ELR (cell line): Measurements from ENCODE around the gene GRK3.

Source experiments
- DNase-seq: peaks from one replicate; pipeline ENCODE4 v3.0.0-alpha.2; 2015; ENCODE audit warnings: low read depth

GRK3 gene

DNA sequence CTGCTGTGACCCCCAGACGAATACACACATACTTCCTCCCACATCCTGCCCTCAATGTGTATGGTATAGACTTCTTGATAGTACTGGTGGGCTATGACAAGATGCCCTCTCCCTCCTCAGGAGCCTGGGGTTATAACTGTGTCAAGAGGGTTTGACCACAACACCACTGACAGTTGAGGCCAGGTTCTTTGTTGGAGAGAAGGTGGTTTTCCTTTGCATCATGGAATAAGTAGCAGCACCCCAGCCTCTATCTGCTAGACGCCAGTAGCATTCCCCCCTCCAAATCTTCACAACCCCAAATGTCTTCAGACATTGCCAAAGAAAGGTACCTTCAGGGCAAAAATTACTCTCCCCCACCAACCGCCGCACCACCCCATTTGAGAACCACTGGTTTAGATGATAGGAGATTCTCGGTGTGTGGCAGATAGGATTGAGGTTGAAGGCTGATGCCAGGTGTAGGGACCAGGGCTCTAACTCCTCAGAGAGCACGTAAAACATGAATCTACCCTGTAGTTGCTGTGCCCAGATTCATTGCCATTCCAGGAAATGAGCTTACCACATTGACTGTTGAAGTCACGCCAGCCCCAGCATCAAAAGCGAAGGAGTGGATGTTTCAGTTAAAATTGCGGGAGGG is 172.0 kb downstream of the GRK3 start:
- no peak for DNase-seq

GRCh38 chr22:25739659-25740344 is 175.3 kb downstream of the GRK3 start:
- DNase-seq = no peak

DNA sequence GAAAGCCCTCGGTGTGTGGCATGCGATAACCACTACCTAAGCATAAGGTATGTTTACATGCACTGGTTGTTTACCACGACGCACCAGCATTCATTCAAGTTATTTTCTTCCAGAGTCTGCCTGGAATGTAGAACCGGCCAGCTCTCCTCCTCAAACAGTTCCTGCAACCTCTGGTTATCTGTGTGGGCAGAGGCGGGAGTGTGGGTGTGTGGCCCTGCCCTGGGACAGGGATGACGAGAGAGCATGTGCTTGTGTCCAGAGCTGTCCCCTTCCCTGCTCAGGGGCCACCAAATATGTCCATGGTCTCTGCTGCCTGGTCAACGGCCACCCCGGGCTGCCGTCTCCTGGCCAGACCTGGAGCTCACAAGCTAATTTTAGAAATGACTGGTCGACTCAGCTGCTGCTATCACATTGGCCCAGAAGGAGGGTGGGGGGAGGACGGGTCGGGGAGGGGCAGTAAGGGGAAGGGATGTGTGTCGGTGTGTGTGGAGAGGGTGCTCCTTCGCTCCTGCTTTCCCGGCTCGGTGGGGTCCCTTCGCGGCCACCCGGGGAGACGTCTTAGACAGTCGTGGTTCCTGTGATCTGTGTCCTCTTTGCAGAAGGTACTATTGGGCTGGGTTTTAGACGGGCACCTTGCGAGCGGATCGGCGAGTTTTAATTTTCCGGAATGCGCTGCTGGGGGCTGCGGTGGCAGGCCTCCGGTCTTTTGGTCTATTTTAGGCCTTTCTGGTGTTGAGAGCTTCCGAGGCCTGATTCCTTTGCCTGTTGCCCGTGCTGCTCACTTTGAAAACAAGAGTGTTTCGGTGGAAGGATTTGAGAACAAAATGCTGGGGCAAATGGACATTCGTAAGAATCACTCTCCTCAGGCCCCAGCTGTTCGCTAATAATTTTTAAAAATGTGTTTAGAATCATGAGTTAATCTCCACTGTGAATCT is 177.5 kb downstream of the GRK3 start, which contains the start of gene MYO18B:
Gene MYO18B, plus strand, starts transcription at position 497 of the 935 bp plus-strand sequence. CDS start 18,905 bp downstream, outside the sequence.
- no peak for DNase-seq

DNA sequence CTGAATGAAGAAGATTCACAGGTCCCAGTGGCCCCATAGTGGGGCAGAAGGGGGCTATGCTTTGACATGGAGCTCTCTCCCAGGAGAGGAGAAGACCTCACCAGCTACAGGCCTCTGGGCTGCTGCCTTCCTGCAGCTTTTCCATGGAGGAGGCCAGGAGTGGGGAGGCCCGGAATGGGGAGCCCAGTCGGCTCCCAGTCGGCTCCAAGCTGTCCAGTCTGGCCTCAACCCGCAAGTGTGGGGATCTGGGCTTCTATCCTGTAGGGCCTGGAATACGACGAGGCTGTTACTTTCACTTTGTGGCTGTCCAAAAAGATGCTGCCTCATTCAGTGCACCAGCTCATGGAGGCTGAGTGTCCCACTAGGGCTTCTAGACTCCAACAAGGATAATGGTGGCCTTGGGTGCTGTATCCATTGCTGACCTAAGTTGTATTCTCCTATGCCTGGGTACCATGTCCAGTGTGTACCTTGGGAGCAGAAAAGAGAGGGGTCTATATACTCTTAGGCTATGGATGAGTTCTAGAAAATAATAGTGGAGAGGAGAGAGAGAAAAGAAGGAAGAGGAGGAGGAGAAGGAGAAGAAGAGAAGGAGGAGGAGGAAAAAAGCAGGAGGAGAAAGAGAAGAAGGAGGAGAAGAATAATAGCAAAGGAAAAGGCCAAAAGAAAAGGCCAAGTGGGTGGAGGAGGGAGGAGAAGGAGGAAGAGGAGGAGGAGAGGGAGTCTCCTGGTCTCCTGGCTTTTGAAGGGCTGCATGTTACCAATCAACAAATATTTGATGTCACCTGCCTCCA is 178.6 kb downstream of the GRK3 start:
- DNase-seq = no peak

DNA sequence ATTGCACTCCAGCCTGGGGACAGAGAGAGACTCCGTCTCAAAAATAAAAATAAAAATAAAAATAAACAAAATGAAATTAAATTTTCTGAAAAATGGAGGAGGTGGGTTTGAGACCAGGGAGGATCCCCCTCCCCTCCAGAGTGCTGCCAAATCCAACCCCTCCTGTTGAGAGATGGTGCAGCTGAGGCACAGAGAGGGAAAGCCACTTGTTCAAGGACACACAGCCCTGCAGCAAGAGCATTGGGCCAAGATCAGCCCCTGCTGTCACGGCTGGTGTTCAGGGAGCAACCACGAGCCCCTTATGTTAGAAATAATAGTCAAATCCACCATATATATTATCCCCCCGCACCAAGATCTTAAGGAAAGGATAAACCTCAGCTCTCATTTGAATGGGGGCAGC is 180.2 kb downstream of the GRK3 start:
- no peak for DNase-seq

DNA sequence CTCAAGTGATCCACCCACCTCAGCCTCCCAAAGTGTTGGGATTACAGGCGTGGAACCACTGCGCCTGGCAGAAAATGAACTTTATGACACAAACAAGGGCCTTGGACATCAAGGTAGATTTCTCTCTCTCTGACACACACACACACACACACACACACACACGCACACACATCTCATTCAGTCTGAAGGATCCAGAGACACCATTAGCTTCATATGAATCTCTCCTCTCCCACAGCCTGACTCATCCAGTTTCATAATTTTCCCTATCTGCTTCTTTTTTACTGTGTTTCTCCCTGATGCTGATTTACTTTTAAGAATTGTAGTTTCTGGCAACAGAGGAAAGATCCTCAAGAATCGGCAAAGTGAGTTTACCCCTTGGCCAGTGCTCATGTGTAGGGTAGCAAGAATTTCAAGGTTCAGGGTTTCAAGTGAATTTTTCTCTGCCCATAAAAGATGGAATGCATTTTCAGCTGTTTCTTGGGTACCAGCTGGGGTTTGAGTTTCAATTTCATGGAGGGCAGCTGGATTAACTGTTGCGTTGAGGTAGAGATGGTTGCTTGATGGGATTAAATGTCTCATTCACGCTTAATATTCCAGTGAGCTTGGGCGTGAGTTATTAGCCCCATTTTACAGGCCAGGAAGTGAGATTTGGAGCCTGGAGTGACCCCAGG is 181.0 kb downstream of the GRK3 start:
- DNase-seq = peak; percentile 55

GRCh38 chr22:25746012-25746373 is 181.5 kb downstream of the GRK3 start:
- peak; percentile 65 for DNase-seq

DNA sequence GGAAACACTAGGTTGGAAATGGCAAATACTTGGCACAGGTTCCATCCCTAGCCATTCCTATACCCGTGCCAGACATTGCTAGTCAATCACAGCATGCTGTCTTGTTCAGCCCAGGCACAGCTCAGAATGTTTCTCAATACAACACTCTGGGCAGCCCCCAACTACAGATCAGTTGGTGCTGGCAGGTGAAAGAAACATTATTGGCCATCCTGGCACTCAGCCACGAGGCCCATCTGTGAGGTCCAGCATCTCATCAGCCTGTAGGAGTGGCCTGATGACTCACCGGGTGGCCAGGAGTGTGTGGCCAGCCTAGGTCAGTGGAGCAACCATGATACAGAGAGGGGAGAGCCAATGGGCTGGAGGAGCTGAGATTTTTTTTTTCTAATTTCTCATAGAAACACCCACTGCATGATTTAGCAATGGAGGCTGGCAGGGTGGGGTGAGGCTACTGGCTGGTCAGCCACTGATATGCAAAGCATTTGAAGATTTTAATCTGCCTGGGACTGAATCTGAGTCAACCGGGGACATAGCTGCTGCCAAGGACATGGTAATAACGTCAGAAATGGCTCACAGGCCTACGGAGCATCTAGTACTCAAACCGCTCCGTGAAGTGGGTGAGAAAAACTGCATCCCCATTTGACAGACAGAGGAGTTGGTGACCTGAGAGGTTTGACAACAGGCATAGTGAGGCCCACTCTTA is 182.9 kb downstream of the GRK3 start:
- DNase-seq = peak; percentile 97

DNA sequence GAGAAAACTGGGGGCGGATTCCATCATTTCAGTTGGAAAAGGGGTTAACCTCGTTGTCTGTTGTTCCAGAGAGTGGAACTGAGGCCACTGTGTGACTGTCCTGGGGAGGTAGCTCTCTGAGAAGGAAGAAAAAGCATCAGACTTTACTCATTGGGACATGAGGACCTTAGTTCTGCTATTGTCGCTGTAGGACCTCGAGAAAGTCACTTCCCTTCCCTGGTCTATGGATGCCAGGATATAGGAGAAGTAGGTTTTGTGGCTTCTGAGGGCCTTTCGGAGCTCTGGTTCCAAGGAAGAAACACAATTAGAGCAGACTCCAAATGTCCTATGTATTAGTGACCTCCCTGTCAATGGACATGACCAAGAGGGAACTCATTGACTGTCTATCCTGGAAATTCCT is 183.7 kb downstream of the GRK3 start:
- DNase-seq = no peak

DNA sequence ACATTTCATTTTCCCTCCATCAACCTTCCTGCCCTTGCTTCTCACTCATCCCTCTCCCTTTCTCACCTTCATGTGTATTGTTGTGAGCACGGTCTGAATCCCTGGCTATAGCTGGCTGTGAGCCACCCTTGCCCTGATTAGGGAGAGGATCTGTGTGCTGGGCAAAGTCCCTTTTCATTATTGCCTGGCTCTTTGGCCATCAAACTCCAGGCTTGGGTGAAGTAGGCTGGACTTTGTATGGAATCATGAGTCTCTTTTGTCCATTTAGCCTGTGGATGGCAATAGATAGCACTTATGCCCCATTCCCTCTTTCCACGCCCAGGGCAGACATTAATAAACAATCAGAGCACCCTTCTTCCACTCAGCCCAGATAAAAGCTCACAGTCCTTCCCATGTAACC is 184.2 kb downstream of the GRK3 start:
- no peak for DNase-seq

DNA sequence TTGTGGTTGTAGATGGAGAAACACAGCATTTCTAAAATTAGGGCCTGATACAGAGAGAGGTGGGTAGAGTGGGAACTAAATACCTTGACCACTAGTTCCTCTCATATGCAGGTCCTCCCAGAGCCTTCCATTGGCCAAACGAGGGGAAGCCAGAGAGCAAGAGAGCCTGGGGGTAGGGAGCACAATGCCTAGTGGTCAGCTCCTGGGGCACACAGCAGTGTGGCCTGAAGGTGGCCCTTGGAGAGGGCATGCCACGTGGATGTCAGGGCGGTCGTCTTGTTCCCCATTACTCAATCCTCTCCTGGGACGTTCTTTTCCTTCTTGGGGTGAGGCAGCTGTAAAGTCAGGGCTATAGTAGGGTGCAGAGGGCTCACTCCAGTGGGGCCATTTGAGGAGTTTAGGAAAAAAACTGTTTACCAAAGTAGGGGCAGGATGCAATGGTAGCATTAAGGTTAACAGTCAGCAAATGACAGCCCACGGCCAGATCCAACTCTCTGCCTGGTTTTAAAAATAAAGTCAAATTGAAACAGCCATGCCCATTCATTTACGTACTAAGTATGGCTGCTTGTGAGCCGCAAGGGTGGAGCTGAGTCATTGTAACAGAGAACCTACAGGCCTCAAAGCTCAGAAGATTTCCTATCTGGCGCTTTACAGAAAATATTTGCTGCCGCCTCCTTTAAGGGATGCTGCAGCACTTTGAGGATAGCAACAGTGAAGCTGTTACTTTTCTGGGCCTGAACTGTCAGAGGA is 185.1 kb downstream of the GRK3 start:
- DNase-seq = no peak

GRCh38 chr22:25750569-25751173 is 186.2 kb downstream of the GRK3 start:
- no peak for DNase-seq

DNA sequence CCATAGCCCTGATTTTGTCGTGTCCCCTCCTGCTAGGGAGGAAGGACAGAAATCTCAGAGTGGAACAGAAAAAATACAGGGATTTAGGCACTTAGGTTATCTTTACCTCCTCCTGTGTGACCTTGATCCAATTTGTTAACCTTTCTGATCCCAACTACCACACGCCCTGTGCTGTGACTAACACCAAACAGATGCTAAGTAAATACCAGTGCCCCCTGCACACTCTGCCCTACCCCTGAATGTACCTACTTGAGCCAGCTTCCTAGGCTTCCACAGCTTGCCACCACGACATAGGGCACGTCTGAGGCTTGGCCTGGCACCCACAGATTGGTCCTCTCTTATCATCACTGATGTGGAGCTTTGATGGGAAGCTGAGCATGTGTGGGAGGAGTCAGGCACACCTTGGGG is 186.7 kb downstream of the GRK3 start:
- DNase-seq = no peak

GRCh38 chr22:25752615-25753214 is 188.2 kb downstream of the GRK3 start:
- no peak for DNase-seq

GRCh38 chr22:25753252-25753651 is 188.8 kb downstream of the GRK3 start:
- DNase-seq = no peak

DNA sequence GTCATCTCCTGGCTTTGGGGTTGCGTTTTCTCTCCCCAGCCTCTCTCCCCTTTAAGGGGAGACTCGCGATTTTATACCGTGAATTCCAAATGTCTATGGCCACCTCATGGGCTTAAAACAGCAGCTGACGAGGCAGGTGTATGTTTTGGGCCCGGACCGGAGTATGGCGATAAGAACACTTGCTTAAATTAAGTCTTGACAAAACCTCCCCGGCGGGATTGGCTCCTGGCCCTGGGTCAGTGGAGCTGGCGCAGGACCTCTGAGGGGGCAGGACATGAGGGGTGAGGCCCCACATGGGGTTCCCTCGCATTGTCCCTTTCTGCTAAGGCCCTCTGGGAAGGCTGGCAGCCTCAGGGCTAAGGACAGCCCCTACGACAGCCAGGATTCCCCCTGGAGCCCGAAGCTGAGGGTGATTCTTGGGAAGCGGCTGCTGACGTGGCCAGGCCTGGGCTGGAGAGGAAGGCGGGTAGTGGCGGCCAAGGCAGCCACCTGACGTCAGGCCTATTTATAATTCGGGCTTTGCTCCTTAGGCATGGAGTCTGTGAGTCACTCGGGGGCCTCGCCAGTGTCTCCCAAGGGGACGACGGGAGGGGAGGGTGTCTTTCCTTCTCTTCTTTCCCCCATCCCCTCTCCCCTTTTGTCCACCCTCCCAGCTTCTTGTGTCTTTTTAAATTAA is 190.2 kb downstream of the GRK3 start:
- peak; percentile 78 for DNase-seq

GRCh38 chr22:25757686-25758085 is 193.2 kb downstream of the GRK3 start:
- DNase-seq = no peak

- DNase-seq = no peak
These were observed 193.8 kb downstream of the GRK3 start for GRCh38 chr22:25758316-25758715.

DNA sequence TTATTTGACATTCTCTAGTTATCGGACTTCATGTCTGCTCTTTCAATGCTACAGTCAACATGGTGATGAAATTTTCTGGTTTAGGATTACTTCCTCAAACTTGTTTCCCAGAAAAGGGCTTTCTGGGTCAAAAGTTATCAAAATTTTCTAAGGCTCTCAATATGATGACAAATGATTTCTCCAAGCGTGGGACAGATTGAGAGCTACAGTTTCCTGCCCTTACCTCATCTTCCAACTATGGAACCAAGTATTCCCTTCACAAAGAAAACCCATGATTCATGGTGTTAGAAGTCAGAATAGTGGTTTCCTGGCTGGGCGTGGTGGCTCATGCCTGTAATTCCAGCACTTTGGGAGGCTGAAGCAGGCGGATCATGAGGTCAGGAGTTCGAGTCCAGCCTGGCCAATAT is 195.4 kb downstream of the GRK3 start:
- peak; percentile 97 for DNase-seq
